Measurements from ENCODE around the gene FRMD4A. TPM values are rescaled to one million over a fixed set of nuclear protein-coding genes. Genes with fewer than 3 reads are reported as not detected.

FRMD4A gene
- polyA plus RNA-seq, 1 of the 3 experiments (the other 2 are of a cell fraction) = 37.7 TPM

DNA sequence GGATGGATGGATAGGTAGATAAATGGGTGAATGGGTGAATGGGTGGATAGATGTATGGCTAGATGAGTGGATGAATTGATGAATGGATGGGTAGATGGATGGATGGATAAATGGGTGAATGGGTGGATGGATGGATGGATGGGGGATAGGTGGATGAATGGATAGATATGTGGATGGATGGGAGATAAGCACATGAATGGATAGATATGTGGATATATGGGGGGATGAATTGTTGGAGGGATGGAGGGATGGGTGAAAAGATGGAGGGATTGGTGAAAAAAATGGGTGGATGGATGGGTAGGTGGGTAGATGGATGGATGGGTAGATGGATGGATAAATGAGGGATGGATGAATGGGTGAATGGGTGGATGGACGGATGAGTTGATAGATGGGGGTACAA, 196.4 kb downstream of the FRMD4A start:
- no peak overlapping the region for H3K9ac ChIP-seq
- ChIA-PET CTCF (no interaction called here), POLR2A (no interaction called here)
- H3K9me3 ChIP-seq = no peaks in the 10 kb centered on the region
- TF ChIP-seq CTCF (IDR thresholded peaks at IDR 0.05) = no peak
- no peak for TF ChIP-seq RXRA (IDR thresholded peaks at IDR 0.05; ENCODE audit: borderline replicate concordance, low read depth)
- TF ChIP-seq JUND (IDR thresholded peaks at IDR 0.05) = no peak
- no peak for TF ChIP-seq SMC3 (IDR thresholded peaks at IDR 0.05; ENCODE audit: low read depth, low read length)
- no peak for TF ChIP-seq EP300 (IDR thresholded peaks at IDR 0.05; ENCODE audit: borderline replicate concordance in 1 of 2, low read depth in 1 of 2, low read length in 1 of 2)
- no peak for TF ChIP-seq ELF1 (IDR thresholded peaks at IDR 0.05)
- no peak for TF ChIP-seq MXI1 (IDR thresholded peaks at IDR 0.05; ENCODE audit: low read depth, low read length)
- TF ChIP-seq, protein P1, sequence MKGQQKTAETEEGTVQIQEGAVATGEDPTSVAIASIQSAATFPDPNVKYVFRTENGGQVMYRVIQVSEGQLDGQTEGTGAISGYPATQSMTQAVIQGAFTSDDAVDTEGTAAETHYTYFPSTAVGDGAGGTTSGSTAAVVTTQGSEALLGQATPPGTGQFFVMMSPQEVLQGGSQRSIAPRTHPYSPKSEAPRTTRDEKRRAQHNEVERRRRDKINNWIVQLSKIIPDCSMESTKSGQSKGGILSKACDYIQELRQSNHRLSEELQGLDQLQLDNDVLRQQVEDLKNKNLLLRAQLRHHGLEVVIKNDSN (IDR thresholded peaks at IDR 0.05; ENCODE audit: borderline replicate concordance, low read depth) = no peak
- no peak for TF ChIP-seq TEAD4 (IDR thresholded peaks at IDR 0.05; ENCODE audit: borderline replicate concordance, insufficient read depth)
- no peaks in the 10 kb centered on the region for H4K20me1 ChIP-seq (ENCODE audit: insufficient read depth)
- no peaks in the 10 kb centered on the region for H3K79me2 ChIP-seq (ENCODE audit: insufficient read depth)
- peaks cover 7% of the 10 kb centered on the region for H3K27me3 ChIP-seq (ENCODE audit: insufficient read depth)
- 7% methylated on average over 1 of the region's 1 CpG for WGBS (ENCODE audit: low lambda C conversion rate)
- no peaks in the 10 kb centered on the region for H3F3A ChIP-seq (replicated peaks; ENCODE audit: insufficient read depth)
- H3K9me2 ChIP-seq = no peaks in the 10 kb centered on the region
- no peaks in the 10 kb centered on the region for H3K36me3 ChIP-seq (replicated peaks in 1 of 2; ENCODE audit: control insufficient read depth in 1 of 2, insufficient read depth in 2 of 2, low read length in 1 of 2)
- H3K4me2 ChIP-seq = no peak overlapping the region
- H3K27ac ChIP-seq (ENCODE audit: low read depth in 2 of 2, low read length in 1 of 2) = no peak overlapping the region
- no peak overlapping the region for H3K4me3 ChIP-seq (ENCODE audit: low read depth in 2 of 2, low read length in 1 of 2)
- no peak for DNase-seq
- H2AFZ ChIP-seq (ENCODE audit: low read depth) = no peak overlapping the region
- H3K4me1 ChIP-seq (ENCODE audit: control insufficient read depth in 1 of 2, insufficient read depth in 2 of 2, low read depth in 1 of 2, low read length in 1 of 2) = no peaks in the 10 kb centered on the region

DNA sequence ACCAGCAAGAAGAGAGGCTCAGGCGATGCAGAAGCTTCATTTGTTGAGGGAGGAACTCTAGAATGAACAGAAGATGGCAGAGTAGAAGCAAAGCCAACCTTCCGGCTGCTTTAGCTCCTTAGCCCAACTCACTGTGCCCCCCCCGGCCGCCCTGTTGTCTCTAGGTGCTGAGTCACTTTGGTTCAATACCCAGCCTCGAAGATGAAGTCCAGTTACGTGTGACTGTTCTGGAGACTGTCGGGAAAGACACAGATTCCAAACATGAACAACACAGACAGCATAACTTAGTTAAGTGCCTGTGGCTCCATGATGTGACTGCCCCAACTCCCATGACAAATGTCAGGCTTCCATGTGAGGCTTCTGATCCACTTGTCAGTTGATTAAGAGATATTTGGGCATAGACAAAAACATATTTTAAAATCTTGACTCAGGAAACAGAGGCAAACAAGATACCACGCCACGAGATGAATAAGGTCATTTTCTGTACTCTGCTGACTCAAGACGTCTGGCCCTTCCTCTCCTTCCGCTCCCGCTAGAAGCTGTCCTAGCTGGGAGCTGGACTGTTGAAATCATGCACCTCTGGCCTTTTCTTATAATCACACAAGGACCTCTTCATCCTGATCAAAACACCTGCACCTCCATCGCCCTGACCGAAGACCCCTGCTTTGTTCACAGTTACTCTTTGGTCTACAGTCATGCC, 199.3 kb downstream of the FRMD4A start:
- DNase-seq = no peak
- WGBS (ENCODE audit: low lambda C conversion rate) = 68% methylated on average over 14 of the region's 14 CpGs
- CTCF ChIA-PET = no interaction called here

More for the DNA sequence above, 199.3 kb downstream of the FRMD4A start:
- H3K4me3 ChIP-seq (ENCODE audit: low read depth in 2 of 2, low read length in 1 of 2) = no peak overlapping the region
- H3K9ac ChIP-seq = no peak overlapping the region
- POLR2A ChIA-PET = no interaction called here
- H3K79me2 ChIP-seq (ENCODE audit: insufficient read depth) = no peaks in the 10 kb centered on the region
- H3K27me3 ChIP-seq (ENCODE audit: insufficient read depth) = peaks cover 7% of the 10 kb centered on the region
- H3F3A ChIP-seq (replicated peaks; ENCODE audit: insufficient read depth) = no peaks in the 10 kb centered on the region
- H4K20me1 ChIP-seq (ENCODE audit: insufficient read depth) = no peaks in the 10 kb centered on the region
- no peaks in the 10 kb centered on the region for H3K9me3 ChIP-seq
- H3K9me2 ChIP-seq = no peaks in the 10 kb centered on the region
- TF ChIP-seq SIN3A (IDR thresholded peaks at IDR 0.05; ENCODE audit: borderline replicate concordance, low read depth, low read length) (no peak), MAX (IDR thresholded peaks at IDR 0.05; ENCODE audit: low read depth) (no peak), EP300 (IDR thresholded peaks at IDR 0.05; ENCODE audit: borderline replicate concordance in 1 of 2, low read depth in 1 of 2, low read length in 1 of 2) (no peak), CHD2 (IDR thresholded peaks at IDR 0.05; ENCODE audit: low read length, partially characterized antibody) (no peak), NFIC (IDR thresholded peaks at IDR 0.05; ENCODE audit: borderline replicate concordance) (no peak), GATA2 (CRISPR knock-in tag; IDR thresholded peaks at IDR 0.05) (no peak), ELF1 (IDR thresholded peaks at IDR 0.05) (no peak), NRF1 (IDR thresholded peaks at IDR 0.05; ENCODE audit: low read depth, low read length) (no peak), FOXM1 (IDR thresholded peaks at IDR 0.05; ENCODE audit: low read depth) (no peak), TAF1 (IDR thresholded peaks at IDR 0.05; ENCODE audit: borderline replicate concordance, low read depth, low read length) (no peak)
- TF ChIP-seq, protein P2, sequence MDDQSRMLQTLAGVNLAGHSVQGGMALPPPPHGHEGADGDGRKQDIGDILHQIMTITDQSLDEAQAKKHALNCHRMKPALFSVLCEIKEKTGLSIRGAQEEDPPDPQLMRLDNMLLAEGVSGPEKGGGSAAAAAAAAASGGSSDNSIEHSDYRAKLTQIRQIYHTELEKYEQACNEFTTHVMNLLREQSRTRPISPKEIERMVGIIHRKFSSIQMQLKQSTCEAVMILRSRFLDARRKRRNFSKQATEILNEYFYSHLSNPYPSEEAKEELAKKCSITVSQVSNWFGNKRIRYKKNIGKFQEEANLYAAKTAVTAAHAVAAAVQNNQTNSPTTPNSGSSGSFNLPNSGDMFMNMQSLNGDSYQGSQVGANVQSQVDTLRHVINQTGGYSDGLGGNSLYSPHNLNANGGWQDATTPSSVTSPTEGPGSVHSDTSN (IDR thresholded peaks at IDR 0.05) = no peak
- no peak overlapping the region for H2AFZ ChIP-seq (ENCODE audit: low read depth)
- H3K4me1 ChIP-seq (ENCODE audit: control insufficient read depth in 1 of 2, insufficient read depth in 2 of 2, low read depth in 1 of 2, low read length in 1 of 2) = no peaks in the 10 kb centered on the region
- no peak overlapping the region for H3K4me2 ChIP-seq
- H3K36me3 ChIP-seq (replicated peaks in 1 of 2; ENCODE audit: control insufficient read depth in 1 of 2, insufficient read depth in 2 of 2, low read length in 1 of 2) = no peaks in the 10 kb centered on the region
- H3K27ac ChIP-seq (ENCODE audit: low read depth in 2 of 2, low read length in 1 of 2) = no peak overlapping the region
